SW480 (cell line): ENCODE data around the gene ME3.

Experiments
- DNase-seq: peaks from one replicate; pipeline ENCODE4 v3.0.0-alpha.2; 2016; ENCODE audit warnings: low spot score

The ME3 gene

DNA sequence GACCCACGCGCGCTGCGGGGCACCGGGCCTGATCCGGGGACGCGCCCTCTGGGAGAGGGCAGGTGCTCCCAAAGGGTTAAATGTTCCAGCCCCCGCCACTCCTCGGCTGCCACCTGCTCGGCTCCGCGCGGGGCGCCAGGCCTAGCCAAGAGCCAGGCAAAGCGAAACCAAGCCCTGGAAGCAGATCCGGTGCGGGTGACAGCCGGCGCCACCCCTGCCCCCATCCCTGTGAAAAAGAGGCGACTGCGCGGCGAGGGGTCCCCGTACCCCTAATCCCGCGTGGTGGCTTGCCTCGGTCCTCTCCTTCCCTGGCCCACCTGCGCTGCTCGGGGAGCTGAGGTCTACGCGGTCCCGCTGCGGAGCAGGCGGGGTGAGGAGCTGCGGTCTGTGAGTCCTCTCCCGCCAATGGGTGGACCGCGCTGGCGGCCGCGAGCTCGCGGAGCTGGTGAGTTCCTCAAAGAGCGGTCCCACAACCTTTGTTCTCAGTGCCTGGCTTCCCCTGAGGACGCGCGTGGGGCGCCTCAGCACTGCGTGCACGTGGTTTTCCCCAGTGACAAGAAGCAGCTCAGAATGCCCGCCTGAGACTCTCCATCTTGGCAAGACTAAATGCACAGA is at the start of gene ME3:
Gene ME3 (minus strand): TSS at position 610 of the 615 bp plus-strand sequence.
- peak; percentile 79 for DNase-seq

GRCh38 chr11:86722006-86722405 is 49.6 kb upstream of the ME3 start:
- DNase-seq = no peak

DNA sequence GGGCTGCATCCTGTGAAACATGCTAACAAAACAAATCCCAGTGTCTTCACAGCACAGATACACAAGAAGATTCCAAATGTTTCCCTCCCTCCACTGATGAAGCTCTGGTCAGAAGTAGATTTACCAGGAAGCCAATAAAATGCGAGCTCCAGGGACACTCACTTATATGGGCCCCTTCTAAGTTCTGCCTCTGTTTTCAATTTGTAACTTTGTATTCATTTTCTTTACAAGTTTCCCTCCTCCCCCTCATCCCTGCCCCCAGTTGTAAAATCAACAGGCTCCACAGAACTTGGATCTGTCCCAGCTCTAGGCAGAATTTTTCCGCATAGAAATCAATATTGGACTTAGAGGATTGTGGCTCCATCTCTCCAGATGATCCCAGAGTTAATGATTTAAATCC is 48.1 kb upstream of the ME3 start:
- DNase-seq = no peak

DNA sequence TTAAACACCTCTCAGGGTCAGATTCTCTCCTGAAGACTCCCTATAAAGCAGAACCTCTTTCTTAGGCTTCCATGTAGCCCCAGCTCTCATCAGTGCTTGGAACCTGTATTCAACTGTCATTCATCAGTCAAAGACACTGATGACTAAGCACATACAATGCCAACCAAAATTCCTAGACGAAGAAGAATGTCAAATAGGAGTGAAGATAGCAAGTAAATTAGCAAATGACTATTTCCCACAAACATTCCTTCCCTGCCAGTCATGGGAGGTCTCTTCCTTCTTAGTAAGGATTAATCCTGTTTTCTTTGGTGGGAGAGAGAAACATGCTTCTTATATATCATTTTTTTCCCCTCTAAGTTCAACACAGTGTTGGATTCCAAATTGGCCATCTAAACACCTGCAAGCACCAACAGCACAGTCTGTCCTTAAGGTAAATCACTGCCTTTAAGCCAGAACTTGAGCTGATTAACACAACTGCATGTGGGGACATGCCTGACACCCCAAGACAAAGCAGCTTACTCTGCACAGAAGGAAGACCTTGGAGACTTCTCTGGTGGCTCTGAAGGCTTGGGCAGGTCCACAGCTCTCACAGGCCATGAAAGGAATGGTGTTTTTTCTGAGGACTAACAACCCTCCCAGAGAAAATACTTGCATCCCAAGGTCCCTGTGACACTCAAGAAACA is 47.5 kb upstream of the ME3 start:
- DNase-seq = peak; percentile 68

- no peak for DNase-seq
Observed at GRCh38 chr11:86718999-86719398, 46.6 kb upstream of the ME3 start.

DNA sequence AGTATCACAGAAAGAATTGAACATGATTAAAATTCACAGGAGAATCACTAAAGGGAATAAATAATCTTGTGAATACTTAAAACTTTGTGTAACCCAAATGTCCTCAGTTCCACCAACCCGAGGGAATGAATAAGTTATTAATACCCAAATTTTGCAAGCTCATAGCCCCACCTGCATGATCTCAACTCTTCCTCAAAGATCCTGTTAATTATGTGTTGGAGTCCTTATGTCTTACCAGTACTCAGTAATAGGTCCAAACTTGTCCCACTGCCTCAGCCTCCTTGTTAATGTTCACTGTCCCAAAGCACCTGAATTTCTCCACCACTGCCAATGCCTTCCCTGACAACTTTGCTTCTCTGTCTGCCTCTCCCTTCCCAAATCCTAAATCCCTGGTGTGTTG is 46.1 kb upstream of the ME3 start:
- DNase-seq = no peak

GRCh38 chr11:86717817-86718501 is 45.5 kb upstream of the ME3 start:
- DNase-seq = no peak

DNA sequence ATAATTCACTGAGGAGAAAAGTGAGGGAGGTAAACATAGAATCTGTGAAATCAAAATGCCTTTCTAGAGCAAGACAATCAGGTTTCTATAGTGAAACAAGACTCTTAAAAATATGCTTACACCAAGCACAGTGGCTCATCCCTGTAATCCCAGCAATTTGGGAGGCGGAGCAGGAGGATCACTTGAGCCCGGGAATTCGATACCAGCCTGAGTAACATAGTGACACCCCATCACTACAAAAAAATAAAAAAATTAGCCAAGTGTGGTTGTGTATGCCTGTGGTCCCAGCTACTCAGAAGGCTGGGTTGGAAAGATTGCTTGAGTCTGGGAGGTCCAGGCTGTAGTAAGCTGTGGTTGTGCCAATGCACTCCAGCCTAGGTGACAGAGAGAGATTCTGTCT is 43.2 kb upstream of the ME3 start:
- no peak for DNase-seq

- DNase-seq = no peak
Observed at GRCh38 chr11:86713552-86713951, 41.1 kb upstream of the ME3 start.

DNA sequence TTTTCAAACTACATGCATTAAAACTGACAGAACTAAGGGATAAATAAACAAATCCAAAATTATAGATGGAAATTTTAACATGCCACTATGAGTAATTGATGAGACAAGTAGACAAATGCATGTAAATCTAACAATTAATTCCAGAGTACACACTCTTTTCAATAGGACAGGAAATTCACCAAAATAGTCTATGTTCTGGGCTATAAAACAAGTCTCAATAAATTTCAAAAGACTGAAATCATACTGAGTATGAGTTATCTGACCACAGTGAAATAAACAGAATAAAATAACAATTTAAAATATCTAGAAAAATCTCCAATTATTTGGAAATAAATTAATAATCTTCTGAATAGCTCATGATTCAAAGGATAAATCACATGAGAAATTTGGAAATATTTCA is 38.5 kb upstream of the ME3 start:
- no peak for DNase-seq

DNA sequence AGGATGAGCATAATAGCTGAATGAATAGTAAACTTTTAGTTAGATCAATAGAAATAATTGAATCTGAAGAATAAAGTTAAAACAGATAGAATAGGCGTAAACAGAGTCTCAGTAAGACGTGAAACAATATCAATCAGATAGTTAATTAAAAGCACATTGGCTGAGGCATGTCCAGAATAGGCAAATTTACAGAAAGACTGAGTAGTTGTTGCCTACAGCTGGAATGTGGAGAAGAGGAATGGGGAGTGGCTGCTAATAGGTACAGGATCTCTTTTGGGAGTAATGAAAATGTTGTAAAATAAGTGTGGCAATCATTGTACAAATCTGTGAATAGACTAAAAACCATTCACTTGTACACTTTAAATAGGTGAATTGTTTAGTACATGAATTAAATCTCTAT is 36.3 kb upstream of the ME3 start:
- no peak for DNase-seq

GRCh38 chr11:86706338-86707131 is 34.1 kb upstream of the ME3 start:
- DNase-seq = no peak

DNA sequence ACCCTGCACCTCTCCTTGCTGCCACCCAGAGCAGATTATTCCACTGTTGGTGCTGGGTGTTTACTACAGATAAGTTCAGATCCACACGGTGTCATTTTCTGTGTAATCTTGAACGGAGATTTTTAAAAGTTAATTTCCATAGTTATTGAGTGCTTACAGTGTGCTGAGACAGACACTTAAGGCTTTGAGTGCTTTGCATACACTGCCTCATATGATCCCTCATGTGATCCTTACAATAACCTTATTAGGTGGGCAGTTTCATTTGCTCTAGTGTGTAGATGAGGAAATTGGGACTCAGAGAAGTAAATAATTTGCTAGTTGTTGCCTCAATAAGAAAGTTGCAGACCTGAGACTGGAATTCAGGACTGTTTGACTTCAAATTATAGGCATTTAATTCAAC is 32.3 kb upstream of the ME3 start:
- no peak for DNase-seq

GRCh38 chr11:86703987-86704386 is 31.6 kb upstream of the ME3 start:
- DNase-seq = no peak

GRCh38 chr11:86702220-86702983 is 30.0 kb upstream of the ME3 start:
- no peak for DNase-seq

- DNase-seq = no peak
Observed at GRCh38 chr11:86699040-86699791, 26.8 kb upstream of the ME3 start.

DNA sequence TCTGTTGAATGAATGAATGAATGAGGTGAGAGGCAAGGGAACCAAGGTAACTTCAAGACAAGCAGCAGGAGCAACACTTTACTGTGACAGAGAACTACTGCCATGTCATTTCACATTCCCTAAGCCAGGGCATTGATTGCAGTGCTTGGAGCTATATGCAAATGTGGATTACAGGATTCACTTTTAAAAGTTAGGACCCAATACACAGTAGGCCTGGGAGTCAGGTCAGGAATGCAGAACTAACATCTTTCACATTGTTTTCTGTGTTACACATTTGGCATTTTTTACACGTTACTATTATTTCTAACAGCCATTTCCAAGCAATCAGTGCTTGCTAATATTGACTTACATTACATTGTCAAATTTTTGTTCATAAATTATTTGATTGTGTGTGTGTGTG is 26.2 kb upstream of the ME3 start:
- no peak for DNase-seq

GRCh38 chr11:86696451-86696850 is 24.0 kb upstream of the ME3 start:
- DNase-seq = no peak

- peak; percentile 23 for DNase-seq
Observed at GRCh38 chr11:86696004-86696403, 23.6 kb upstream of the ME3 start.

GRCh38 chr11:86695373-86695772 is 23.0 kb upstream of the ME3 start:
- no peak for DNase-seq

DNA sequence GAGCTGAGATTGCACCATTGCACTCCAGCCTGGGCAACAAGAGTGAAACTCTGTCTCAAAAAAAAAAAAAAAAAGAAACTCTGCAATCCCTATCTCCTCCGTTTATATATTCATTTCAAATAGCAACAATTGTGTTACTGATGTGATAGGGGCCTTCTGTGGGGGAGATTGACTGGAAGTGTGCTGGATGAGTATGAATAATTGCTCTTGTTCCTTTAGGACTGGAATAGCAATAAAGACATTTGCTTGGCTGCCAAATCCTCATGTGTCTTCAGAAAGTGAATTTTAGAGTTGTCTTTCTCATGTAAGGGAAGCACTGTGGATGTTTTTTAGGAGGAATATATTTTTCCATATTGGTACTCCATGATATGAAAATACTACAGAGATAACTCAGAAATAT is 21.1 kb upstream of the ME3 start:
- no peak for DNase-seq
